Tibial nerve (tissue), 4 donors: ENCODE results near the gene NR2C1. TPM values are rescaled to one million over a fixed set of nuclear protein-coding genes. Genes with fewer than 3 reads are reported as not detected.

Source experiments
- DNase-seq, 2 donors: peaks; one replicate each; pipeline ENCODE4 v3.0.0-alpha.2; 2019; ENCODE audit warnings: low spot score in 2 of 2
- H3K27ac ChIP-seq, 4 donors: fragments of 200-600 bp; sonication (generic) in 3 of 4; one replicate each; pipeline ENCODE4 v1.5.1; 2017 to 2019; ENCODE audit warnings: mild to moderate bottlenecking in 1 of 4
- H3K27me3 ChIP-seq, 2 donors: fragments of 200-600 bp; sonication (generic) in 1 of 2; one replicate each; pipeline versions ENCODE4 v1.5.1 to v1.6.0; 2017 to 2019
- H3K36me3 ChIP-seq, 3 donors: fragments of 200-600 bp; sonication (generic); one replicate each; pipeline ENCODE4 v1.5.1; 2018 to 2019
- H3K4me1 ChIP-seq, 4 donors: fragments of 200-600 bp; sonication (generic) in 3 of 4; one replicate each; pipeline ENCODE4 v1.5.1; 2017 to 2019
- H3K4me3 ChIP-seq, 4 donors: fragments of 200-600 bp; sonication (generic) in 3 of 4; one replicate each; pipeline ENCODE4 v1.5.1; 2017 to 2019; ENCODE audit warnings: mild to moderate bottlenecking in 1 of 4, moderate library complexity in 1 of 4
- H3K9me3 ChIP-seq, 4 donors: fragments of 200-600 bp; sonication (generic) in 3 of 4; one replicate each; pipeline ENCODE4 v1.5.1; 2017 to 2019
- EP300 ChIP-seq, 2 donors: sonication (generic); formaldehyde crosslinking; IDR thresholded peaks; one replicate each; pipeline ENCODE4 v1.6.1; 2017; ENCODE audit warnings: antibody characterized with exemption in 2 of 2, mild to moderate bottlenecking in 1 of 2
- POLR2A ChIP-seq, 2 donors: fragments of 450-650 bp; IDR thresholded peaks; one replicate each; pipeline ENCODE4 v1.6.1; 2017; ENCODE audit warnings: antibody characterized with exemption in 2 of 2, mild to moderate bottlenecking in 2 of 2, moderate library complexity in 2 of 2
- WGBS, 2 donors: methylation state at CpG; one replicate each; pipeline ENCODE4 v1.1.5; 2018; 5-methylcytosine and 5-hydroxymethylcytosine counted together
- total RNA-seq, 4 donors: library from RNA; depleted of rRNA; stranded (reverse); fragments of >200 nt; gene quantifications; one replicate each; pipeline ENCODE4 v1.1.0, GENCODE V29; 2016
- TF ChIP-seq, protein P1 (sequence below), 5 experiments: fragments of 200-600 bp in 3 of 5; fragments of 450-650 bp in 2 of 5; sonication (generic) in 3 of 5; IDR thresholded peaks; one replicate each; pipeline ENCODE4 v1.5.1; 2016 to 2019; ENCODE audit warnings: antibody characterized with exemption in 5 of 5, mild to moderate bottlenecking in 3 of 5, moderate library complexity in 2 of 5

NR2C1 gene
- total RNA-seq, 4 donors from 2014 or later, result 64.5 to 93.5 (median 75.2) TPM

- DNase-seq, result no peak
- 77 to 88% methylated on average over 1 of the region's 1 CpG for WGBS, 2 donors
- Histone ChIP-seq H3K9me3 (no peaks in the 10 kb centered on the region), H3K4me3 (no peak overlapping the region), H3K4me1 (no peaks in the 10 kb centered on the region), H3K27me3 (no peaks in the 10 kb centered on the region), H3K36me3 (peaks cover 0 to 79% (median 2%) of the 10 kb centered on the region in 3 donors), H3K27ac (no peak overlapping the region)
- TF ChIP-seq, protein P1, sequence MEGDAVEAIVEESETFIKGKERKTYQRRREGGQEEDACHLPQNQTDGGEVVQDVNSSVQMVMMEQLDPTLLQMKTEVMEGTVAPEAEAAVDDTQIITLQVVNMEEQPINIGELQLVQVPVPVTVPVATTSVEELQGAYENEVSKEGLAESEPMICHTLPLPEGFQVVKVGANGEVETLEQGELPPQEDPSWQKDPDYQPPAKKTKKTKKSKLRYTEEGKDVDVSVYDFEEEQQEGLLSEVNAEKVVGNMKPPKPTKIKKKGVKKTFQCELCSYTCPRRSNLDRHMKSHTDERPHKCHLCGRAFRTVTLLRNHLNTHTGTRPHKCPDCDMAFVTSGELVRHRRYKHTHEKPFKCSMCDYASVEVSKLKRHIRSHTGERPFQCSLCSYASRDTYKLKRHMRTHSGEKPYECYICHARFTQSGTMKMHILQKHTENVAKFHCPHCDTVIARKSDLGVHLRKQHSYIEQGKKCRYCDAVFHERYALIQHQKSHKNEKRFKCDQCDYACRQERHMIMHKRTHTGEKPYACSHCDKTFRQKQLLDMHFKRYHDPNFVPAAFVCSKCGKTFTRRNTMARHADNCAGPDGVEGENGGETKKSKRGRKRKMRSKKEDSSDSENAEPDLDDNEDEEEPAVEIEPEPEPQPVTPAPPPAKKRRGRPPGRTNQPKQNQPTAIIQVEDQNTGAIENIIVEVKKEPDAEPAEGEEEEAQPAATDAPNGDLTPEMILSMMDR (IDR thresholded peaks at IDR 0.05), result no peak
- no peak for TF ChIP-seq EP300 (IDR thresholded peaks at IDR 0.05)
- TF ChIP-seq POLR2A (IDR thresholded peaks at IDR 0.05), result no peak
Observed at GRCh38 chr12:95034750-95035149, 38.7 kb downstream of the NR2C1 start.

DNA sequence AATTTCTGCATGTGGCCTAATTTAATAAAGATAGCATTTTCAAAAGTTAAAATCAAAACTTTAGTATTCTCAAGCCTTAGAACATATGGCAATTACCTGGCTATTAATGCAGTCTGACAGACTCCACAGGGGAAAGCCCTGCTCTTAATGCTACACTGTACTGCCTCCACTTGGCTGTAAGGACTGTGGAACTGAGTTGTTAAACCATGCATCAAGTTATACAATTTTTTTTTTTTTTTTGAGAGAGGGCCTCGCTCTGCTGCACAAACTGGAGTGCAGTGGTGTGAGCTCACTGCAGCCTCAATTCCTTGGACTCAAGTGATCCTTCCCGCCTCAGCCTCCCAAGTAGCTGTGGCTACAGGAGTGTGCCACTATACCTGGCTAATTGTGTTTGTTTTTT, 50.9 kb downstream of the NR2C1 start:
- H3K4me1 ChIP-seq, result no peaks in the 10 kb centered on the region
- WGBS, 2 donors, result 92% methylated on average over 2 of the region's 2 CpGs
- H3K9me3 ChIP-seq, result no peaks in the 10 kb centered on the region
- no peaks in the 10 kb centered on the region for H3K27me3 ChIP-seq
- TF ChIP-seq EP300 (IDR thresholded peaks at IDR 0.05) (no peak), POLR2A (IDR thresholded peaks at IDR 0.05) (no peak)
- TF ChIP-seq, protein P1 (IDR thresholded peaks at IDR 0.05), result no peak
- H3K36me3 ChIP-seq, result peaks cover 0 to 65% (median 0%) of the 10 kb centered on the region in 3 donors
- H3K4me3 ChIP-seq, result no peak overlapping the region
- DNase-seq, result no peak
- no peak overlapping the region for H3K27ac ChIP-seq

DNA sequence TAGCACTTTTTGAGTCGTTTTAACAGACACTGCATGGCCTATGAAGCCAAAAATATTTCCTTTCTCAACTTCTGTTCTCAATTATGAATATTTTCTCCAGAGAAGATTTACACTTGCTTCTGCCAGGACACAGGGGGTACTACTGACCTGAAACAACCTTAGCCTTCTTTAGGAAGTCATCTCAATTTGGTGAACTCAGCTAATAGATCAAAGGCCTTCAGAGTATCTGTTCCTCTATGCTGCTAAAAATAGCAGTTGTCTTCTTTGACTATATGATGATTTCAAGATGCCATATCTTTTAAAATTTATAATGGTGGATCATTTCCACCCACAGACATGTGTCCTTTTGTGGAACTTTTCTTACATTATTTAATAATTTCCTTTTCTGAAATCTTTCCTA, 55.9 kb downstream of the NR2C1 start:
- no peaks in the 10 kb centered on the region for H3K9me3 ChIP-seq
- peaks cover 0 to 24% (median 0%) of the 10 kb centered on the region in 3 donors for H3K36me3 ChIP-seq
- WGBS, 2 donors, result 53 to 59% methylated on average over 1 of the region's 1 CpG
- no peaks in the 10 kb centered on the region for H3K4me1 ChIP-seq
- H3K27ac ChIP-seq, result no peak overlapping the region
- no peak for DNase-seq
- no peaks in the 10 kb centered on the region for H3K27me3 ChIP-seq
- TF ChIP-seq EP300 (IDR thresholded peaks at IDR 0.05), result no peak
- TF ChIP-seq POLR2A (IDR thresholded peaks at IDR 0.05), result no peak
- TF ChIP-seq, protein P1 (IDR thresholded peaks at IDR 0.05), result no peak
- no peak overlapping the region for H3K4me3 ChIP-seq

- H3K4me3 ChIP-seq, result no peak overlapping the region
- TF ChIP-seq, protein P1 (IDR thresholded peaks at IDR 0.05), result no peak
- TF ChIP-seq EP300 (IDR thresholded peaks at IDR 0.05) (no peak), POLR2A (IDR thresholded peaks at IDR 0.05) (no peak)
- no peaks in the 10 kb centered on the region for H3K9me3 ChIP-seq
- WGBS, 2 donors, result 100% methylated on average over 2 of the region's 2 CpGs
- no peaks in the 10 kb centered on the region for H3K4me1 ChIP-seq
- H3K27ac ChIP-seq, result no peak overlapping the region
- no peak for DNase-seq
- no peaks in the 10 kb centered on the region for H3K27me3 ChIP-seq
- H3K36me3 ChIP-seq, result peaks cover 0 to 11% (median 0%) of the 10 kb centered on the region in 3 donors
Observed at GRCh38 chr12:95016120-95016519, 57.3 kb downstream of the NR2C1 start.

- Histone ChIP-seq H3K27ac (no peak overlapping the region), H3K36me3 (peaks cover 0 to 3% (median 0%) of the 10 kb centered on the region in 3 donors), H3K9me3 (no peaks in the 10 kb centered on the region), H3K27me3 (no peaks in the 10 kb centered on the region), H3K4me3 (no peak overlapping the region), H3K4me1 (no peaks in the 10 kb centered on the region)
- DNase-seq, result no peak
- TF ChIP-seq POLR2A (IDR thresholded peaks at IDR 0.05) (no peak), EP300 (IDR thresholded peaks at IDR 0.05) (no peak)
- TF ChIP-seq, protein P1 (IDR thresholded peaks at IDR 0.05), result no peak
Observed at GRCh38 chr12:95014554-95014953, 58.9 kb downstream of the NR2C1 start.
